Right cardiac atrium (tissue), 5 donors: ENCODE results near the gene PRG3. TPM values are rescaled to one million over a fixed set of nuclear protein-coding genes. Genes with fewer than 3 reads are reported as not detected.

Experiments used
- ATAC-seq, 2 donors: fragments of 200-7000 bp; cut with Tn5 transposase; one replicate each; pipeline versions ENCODE4 v1.8.0 to v1.9.1; 2020; ENCODE audit warnings: moderate library complexity in 2 of 2, mild to moderate bottlenecking in 1 of 2
- DNase-seq, 3 donors: peaks; one replicate each; pipeline ENCODE4 v3.0.0-alpha.2; 2020
- H3K27ac ChIP-seq: one replicate; pipeline ENCODE4 v1.5.1; 2013; ENCODE audit warnings: mild to moderate bottlenecking, low read length, control low read depth, moderate library complexity
- H3K27me3 ChIP-seq: one replicate; pipeline ENCODE4 v1.6.1; 2013; ENCODE audit not compliant: control insufficient read depth, insufficient read depth
- H3K4me1 ChIP-seq: one replicate; pipeline ENCODE4 v1.6.1; 2013; ENCODE audit warnings: low read length; ENCODE audit not compliant: control insufficient read depth, insufficient read depth
- H3K4me3 ChIP-seq: one replicate; pipeline ENCODE4 v1.5.1; 2013; ENCODE audit warnings: low read length, control low read depth
- H3K9me3 ChIP-seq: one replicate; pipeline ENCODE4 v1.6.1; 2013; ENCODE audit warnings: low read length; ENCODE audit not compliant: control insufficient read depth
- WGBS: extraction: QIAGEN DNeasy Blood & Tissue Kit; methylation state at CpG from one replicate; pipeline ENCODE4 v1.1.7; 2013; 5-methylcytosine and 5-hydroxymethylcytosine counted together
- intact Hi-C, 4 donors: fragments of 100-400 bp; cut with DNase I; formaldehyde crosslinking; loops; one replicate each; pipeline versions ENCODE4 v1.11.0 to v1.14.0; 2022 to 2023
- polyA plus RNA-seq: library from polyadenylated mRNA; stranded (reverse); fragments of 200-250 nt; gene quantifications from one replicate; pipeline ENCODE4 v1.2.3, GENCODE V29; 2013
- total RNA-seq, 4 donors: library from RNA; stranded (reverse); fragmentation: NEBNext Ultra II Directional; extraction: Animal tissue kit (Norgen Biotek cat#: 25700); gene quantifications; one replicate each; pipeline ENCODE4 v1.2.1, GENCODE V29; 2021
- donor health status: healthy with polysubstance abuse.
- donor health status: DM: no; HTN: yes; CAD: no.
- donor health status: DM: no; HTN: no; CAD: no.
- donor health status: DM: no; HTN: yes; CAD: no; lungs with severe emphysema.
- donor health status: DM: yes; HTN: yes; CAD: no.

Gene PRG3
- total and polyA plus RNA-seq, 5 donors = not detected

GRCh38 chr11:57386178-57386940 lies 5.4 kb upstream of the PRG3 start:
- DNase-seq (no peak), ATAC-seq (no peak)
- intact Hi-C loops = no loop called here
- no peaks in the 10 kb centered on the region for H3K9me3 ChIP-seq
- 74% methylated on average over 5 of the region's 5 CpGs for WGBS
- H3K4me3 ChIP-seq = no peak overlapping the region
- H3K4me1 ChIP-seq = no peaks in the 10 kb centered on the region
- H3K27me3 ChIP-seq = no peaks in the 10 kb centered on the region
- H3K27ac ChIP-seq = no peak overlapping the region

DNA sequence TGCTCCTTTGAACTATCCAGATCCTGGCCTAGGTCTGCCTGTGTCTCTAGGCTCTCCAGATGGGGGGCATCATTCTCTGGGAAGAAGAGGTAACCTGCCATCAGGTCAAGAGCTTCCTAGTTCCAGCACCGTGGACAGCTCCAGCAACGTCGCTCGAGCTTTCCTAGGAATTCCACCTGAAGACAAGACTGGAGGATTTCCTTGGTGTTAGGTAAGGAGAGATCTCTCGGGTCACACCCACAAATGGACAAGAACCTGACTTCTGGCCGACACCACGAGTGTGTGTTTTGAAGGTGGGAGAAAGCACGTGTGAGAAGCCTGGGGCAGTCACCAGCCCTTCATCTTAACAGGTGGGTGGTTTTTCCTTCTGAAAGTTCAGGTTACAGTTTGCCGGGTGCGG lies 1.2 kb downstream of the PRG3 start:
- intact Hi-C loops = no loop called here
- H3K27ac ChIP-seq = no peak overlapping the region
- H3K4me3 ChIP-seq = no peak overlapping the region
- 29% methylated on average over 10 of the region's 10 CpGs for WGBS
- no peak for DNase-seq
- no peaks in the 10 kb centered on the region for H3K9me3 ChIP-seq
- no peak for ATAC-seq
- no peaks in the 10 kb centered on the region for H3K27me3 ChIP-seq
- no peaks in the 10 kb centered on the region for H3K4me1 ChIP-seq

- no peak for DNase-seq
Observed at GRCh38 chr11:57378186-57378585, 2.8 kb downstream of the PRG3 start.

DNA sequence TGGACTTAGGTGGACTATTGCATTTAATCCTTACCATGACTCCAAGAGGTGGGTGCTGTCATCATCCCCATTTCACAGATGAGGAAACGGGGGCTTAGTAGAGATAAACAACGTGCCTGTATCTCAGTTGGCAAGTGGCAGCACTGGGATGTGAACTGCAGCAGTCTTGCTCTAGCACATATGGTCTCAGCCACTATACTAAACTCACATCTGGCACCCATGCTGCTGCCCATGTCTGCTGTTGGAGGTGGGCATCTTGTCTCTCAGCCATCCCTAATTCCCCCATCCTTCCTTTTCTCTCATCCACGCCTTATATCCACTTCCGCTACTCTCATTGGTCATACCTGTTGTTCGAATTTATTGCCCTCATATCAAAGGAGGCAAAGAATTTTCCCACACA lies 3.8 kb downstream of the PRG3 start:
- DNase-seq (no peak), ATAC-seq (no peak)
- Histone ChIP-seq H3K27me3 (no peaks in the 10 kb centered on the region), H3K4me1 (no peaks in the 10 kb centered on the region), H3K9me3 (no peaks in the 10 kb centered on the region), H3K27ac (no peak overlapping the region), H3K4me3 (no peak overlapping the region)
- WGBS = 69% methylated on average over 5 of the region's 5 CpGs
- intact Hi-C loops = no loop called here

More at GRCh38 chr11:57378186-57378585, 2.8 kb downstream of the PRG3 start:
- no peak for ATAC-seq
- Histone ChIP-seq H3K27ac (no peak overlapping the region), H3K4me3 (no peak overlapping the region), H3K9me3 (no peaks in the 10 kb centered on the region), H3K27me3 (no peaks in the 10 kb centered on the region), H3K4me1 (no peaks in the 10 kb centered on the region)
- intact Hi-C loops = no loop called here

- Histone ChIP-seq H3K9me3 (no peaks in the 10 kb centered on the region), H3K27ac (no peak overlapping the region), H3K27me3 (no peaks in the 10 kb centered on the region), H3K4me3 (no peak overlapping the region), H3K4me1 (no peaks in the 10 kb centered on the region)
- WGBS = 60% methylated on average over 26 of the region's 26 CpGs
- intact Hi-C loops = no loop called here
- DNase-seq (no peak), ATAC-seq (no peak)
Observed at GRCh38 chr11:57376095-57377090, 4.6 kb downstream of the PRG3 start.

GRCh38 chr11:57375490-57375889 lies 5.5 kb downstream of the PRG3 start:
- DNase-seq = no peak
- Histone ChIP-seq H3K4me1 (no peaks in the 10 kb centered on the region), H3K4me3 (no peak overlapping the region), H3K27ac (no peak overlapping the region), H3K27me3 (no peaks in the 10 kb centered on the region), H3K9me3 (no peaks in the 10 kb centered on the region)
- ATAC-seq = no peak
- intact Hi-C loops = no loop called here
- 58% methylated on average over 2 of the region's 2 CpGs for WGBS

GRCh38 chr11:57374966-57375365 lies 6.0 kb downstream of the PRG3 start:
- no peak for ATAC-seq
- no peak for DNase-seq
- H3K4me1 ChIP-seq = no peaks in the 10 kb centered on the region
- intact Hi-C loops = no loop called here
- no peaks in the 10 kb centered on the region for H3K9me3 ChIP-seq
- no peak overlapping the region for H3K27ac ChIP-seq
- no peak overlapping the region for H3K4me3 ChIP-seq
- WGBS = 95% methylated on average over 3 of the region's 3 CpGs
- no peaks in the 10 kb centered on the region for H3K27me3 ChIP-seq

- DNase-seq (no peak), ATAC-seq (peak; percentile 51 to 70)
- H3K27ac ChIP-seq = no peak overlapping the region
- no peaks in the 10 kb centered on the region for H3K9me3 ChIP-seq
- H3K27me3 ChIP-seq = no peaks in the 10 kb centered on the region
- WGBS = 19% methylated on average over 3 of the region's 3 CpGs
- intact Hi-C loops = no loop called here
- H3K4me1 ChIP-seq = no peaks in the 10 kb centered on the region
- no peak overlapping the region for H3K4me3 ChIP-seq
Observed at GRCh38 chr11:57373146-57373545, 7.8 kb downstream of the PRG3 start.

- Histone ChIP-seq H3K4me1 (no peaks in the 10 kb centered on the region), H3K4me3 (no peak overlapping the region), H3K27me3 (no peaks in the 10 kb centered on the region), H3K27ac (no peak overlapping the region), H3K9me3 (no peaks in the 10 kb centered on the region)
- intact Hi-C loops = no loop called here
- no peak for ATAC-seq
- DNase-seq = no peak
Observed at GRCh38 chr11:57370941-57371340, 10.0 kb downstream of the PRG3 start.

DNA sequence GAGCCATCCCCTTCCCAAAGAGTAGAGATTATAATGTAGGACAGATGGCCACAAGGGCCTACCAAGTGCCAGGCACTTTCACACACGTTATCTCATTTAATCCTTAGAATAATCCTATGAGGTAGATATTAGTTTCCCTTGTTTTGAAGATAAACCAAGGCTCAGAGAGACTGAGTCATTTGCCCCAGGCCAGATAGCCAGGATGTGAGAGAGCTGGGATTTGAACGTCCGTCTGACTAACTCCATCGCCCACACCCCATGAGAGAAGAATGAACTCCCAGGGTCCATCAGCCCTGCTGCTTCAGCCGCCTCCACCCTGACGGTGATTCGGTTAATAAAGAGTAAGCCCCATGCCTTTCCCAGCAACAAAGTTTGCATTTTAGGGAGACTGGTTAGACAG lies 10.7 kb downstream of the PRG3 start:
- Histone ChIP-seq H3K9me3 (no peaks in the 10 kb centered on the region), H3K27ac (no peak overlapping the region), H3K4me3 (no peak overlapping the region), H3K4me1 (no peaks in the 10 kb centered on the region), H3K27me3 (no peaks in the 10 kb centered on the region)
- intact Hi-C loops = no loop called here
- ATAC-seq (no peak), DNase-seq (no peak)
- 85% methylated on average over 7 of the region's 7 CpGs for WGBS

GRCh38 chr11:57368845-57369232 lies 12.1 kb downstream of the PRG3 start:
- intact Hi-C loops = no loop called here
- no peaks in the 10 kb centered on the region for H3K27me3 ChIP-seq
- ATAC-seq (no peak), DNase-seq (no peak)
- H3K4me3 ChIP-seq = no peak overlapping the region
- H3K27ac ChIP-seq = no peak overlapping the region
- H3K4me1 ChIP-seq = no peaks in the 10 kb centered on the region
- no peaks in the 10 kb centered on the region for H3K9me3 ChIP-seq
- WGBS = 78% methylated on average over 5 of the region's 5 CpGs
